Lower leg skin (tissue), 4 donors: Measurements from ENCODE around the gene SLC9A9. TPM values are rescaled to one million over a fixed set of nuclear protein-coding genes. Genes with fewer than 3 reads are reported as not detected.

Experiments
- DNase-seq, 2 donors: peaks; one replicate each; pipeline ENCODE4 v3.0.0-alpha.2; 2019; ENCODE audit warnings: low spot score in 2 of 2
- H3K4me3 ChIP-seq: fragments of 200-600 bp; sonication (generic); 2 replicates; pipeline ENCODE4 v1.5.1; 2017; ENCODE audit warnings: mild to moderate bottlenecking, low read depth; ENCODE audit not compliant: poor library complexity, severe bottlenecking
- POLR2A ChIP-seq, 2 donors: fragments of 450-650 bp; IDR thresholded peaks; one replicate each; pipeline ENCODE4 v1.6.1; 2016 to 2017; ENCODE audit warnings: antibody characterized with exemption in 2 of 2, mild to moderate bottlenecking in 1 of 2, moderate library complexity in 1 of 2
- WGBS, 2 donors: methylation state at CpG; one replicate each; pipeline ENCODE4 v1.1.5; 2018; 5-methylcytosine and 5-hydroxymethylcytosine counted together
- intact Hi-C: fragments of 100-400 bp; cut with DNase I; formaldehyde crosslinking; loops from one replicate; pipeline ENCODE4 v1.15.0; 2023; ENCODE audit warnings: low total_unique reads
- total RNA-seq, 4 donors: library from RNA; depleted of rRNA; stranded (reverse); fragments of >200 nt; gene quantifications; one replicate each; pipeline ENCODE4 v1.1.0, GENCODE V29; 2016
- TF ChIP-seq, protein P1 (sequence below), 3 donors: fragments of 450-650 bp; IDR thresholded peaks; one replicate each; pipeline ENCODE4 v1.5.1; 2016; ENCODE audit warnings: antibody characterized with exemption in 3 of 3, mild to moderate bottlenecking in 3 of 3, moderate library complexity in 2 of 3

SLC9A9 gene
- total RNA-seq, 4 donors from 2014 or later: 14.6 to 40.8 (median 23.7) TPM

DNA sequence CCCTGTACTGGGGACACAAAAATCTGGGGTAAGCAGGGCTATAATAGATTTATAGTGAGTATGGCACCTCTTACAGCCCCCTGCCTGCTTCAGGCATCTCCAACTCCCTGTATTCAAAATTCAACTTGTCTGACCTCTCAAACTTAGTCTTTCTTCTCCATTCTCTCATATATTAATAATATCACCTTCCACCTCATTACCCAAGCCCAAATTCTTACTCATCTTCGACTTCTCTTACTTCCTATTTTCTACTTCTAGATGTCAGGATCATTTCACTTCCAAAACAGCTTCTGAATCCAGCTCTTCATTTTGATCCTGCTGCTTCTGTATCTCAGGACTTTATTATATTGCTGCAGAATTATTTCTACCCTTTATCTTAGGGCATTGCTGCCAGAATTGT is 438.0 kb downstream of the SLC9A9 start:
- intact Hi-C loops: no loop called here
- 79 to 90% methylated on average over 1 of the region's 1 CpG for WGBS, 2 donors
- no peak overlapping the region for H3K4me3 ChIP-seq
- TF ChIP-seq POLR2A (IDR thresholded peaks at IDR 0.05): no peak
- TF ChIP-seq, protein P1, sequence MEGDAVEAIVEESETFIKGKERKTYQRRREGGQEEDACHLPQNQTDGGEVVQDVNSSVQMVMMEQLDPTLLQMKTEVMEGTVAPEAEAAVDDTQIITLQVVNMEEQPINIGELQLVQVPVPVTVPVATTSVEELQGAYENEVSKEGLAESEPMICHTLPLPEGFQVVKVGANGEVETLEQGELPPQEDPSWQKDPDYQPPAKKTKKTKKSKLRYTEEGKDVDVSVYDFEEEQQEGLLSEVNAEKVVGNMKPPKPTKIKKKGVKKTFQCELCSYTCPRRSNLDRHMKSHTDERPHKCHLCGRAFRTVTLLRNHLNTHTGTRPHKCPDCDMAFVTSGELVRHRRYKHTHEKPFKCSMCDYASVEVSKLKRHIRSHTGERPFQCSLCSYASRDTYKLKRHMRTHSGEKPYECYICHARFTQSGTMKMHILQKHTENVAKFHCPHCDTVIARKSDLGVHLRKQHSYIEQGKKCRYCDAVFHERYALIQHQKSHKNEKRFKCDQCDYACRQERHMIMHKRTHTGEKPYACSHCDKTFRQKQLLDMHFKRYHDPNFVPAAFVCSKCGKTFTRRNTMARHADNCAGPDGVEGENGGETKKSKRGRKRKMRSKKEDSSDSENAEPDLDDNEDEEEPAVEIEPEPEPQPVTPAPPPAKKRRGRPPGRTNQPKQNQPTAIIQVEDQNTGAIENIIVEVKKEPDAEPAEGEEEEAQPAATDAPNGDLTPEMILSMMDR (IDR thresholded peaks at IDR 0.05): no peak
- DNase-seq: no peak

DNA sequence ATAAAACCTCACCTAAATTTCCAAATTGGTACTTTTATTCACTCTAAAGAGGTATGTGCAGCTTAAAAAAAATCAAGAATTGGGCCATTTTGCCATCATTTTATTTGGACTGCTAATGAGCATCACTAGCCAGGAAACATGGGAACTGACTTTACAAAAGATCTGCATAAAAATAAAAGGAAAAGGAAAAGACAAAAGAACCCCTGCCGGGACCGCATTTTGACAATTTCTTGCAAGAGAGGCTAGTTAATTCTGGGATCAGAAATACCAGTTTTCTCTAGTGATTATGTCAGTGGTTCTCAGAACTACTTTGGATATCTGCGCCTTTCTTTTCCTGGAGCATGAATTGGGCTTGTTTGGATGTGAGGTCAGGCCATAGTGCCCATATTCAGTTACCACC is 439.5 kb downstream of the SLC9A9 start:
- intact Hi-C loops: no loop called here
- TF ChIP-seq POLR2A (IDR thresholded peaks at IDR 0.05): no peak
- TF ChIP-seq, protein P1 (IDR thresholded peaks at IDR 0.05): no peak
- no peak for DNase-seq
- no peak overlapping the region for H3K4me3 ChIP-seq
- 92 to 98% methylated on average over 3 of the region's 3 CpGs for WGBS, 2 donors

DNA sequence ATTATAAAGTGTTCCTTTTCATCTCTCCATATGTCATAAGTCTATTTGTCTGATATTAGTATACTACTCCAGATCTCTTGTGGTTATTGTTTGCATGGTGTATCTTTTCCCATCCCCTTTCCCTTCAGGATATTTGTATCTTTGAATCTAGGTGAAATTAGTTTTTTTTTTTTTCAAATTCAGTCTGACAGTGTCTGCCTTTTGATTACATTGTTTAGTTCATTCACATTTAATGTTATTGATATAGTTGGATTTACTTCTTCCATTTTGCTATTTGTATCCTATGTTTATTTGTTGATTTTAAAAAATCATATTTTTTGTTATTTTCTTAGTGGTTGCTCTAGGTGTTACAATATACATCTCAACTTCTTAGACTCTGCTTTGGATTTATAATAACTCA is 445.7 kb downstream of the SLC9A9 start:
- TF ChIP-seq POLR2A (IDR thresholded peaks at IDR 0.05): no peak
- TF ChIP-seq, protein P1 (IDR thresholded peaks at IDR 0.05): no peak
- DNase-seq: no peak
- intact Hi-C loops: no loop called here
- no peak overlapping the region for H3K4me3 ChIP-seq

DNA sequence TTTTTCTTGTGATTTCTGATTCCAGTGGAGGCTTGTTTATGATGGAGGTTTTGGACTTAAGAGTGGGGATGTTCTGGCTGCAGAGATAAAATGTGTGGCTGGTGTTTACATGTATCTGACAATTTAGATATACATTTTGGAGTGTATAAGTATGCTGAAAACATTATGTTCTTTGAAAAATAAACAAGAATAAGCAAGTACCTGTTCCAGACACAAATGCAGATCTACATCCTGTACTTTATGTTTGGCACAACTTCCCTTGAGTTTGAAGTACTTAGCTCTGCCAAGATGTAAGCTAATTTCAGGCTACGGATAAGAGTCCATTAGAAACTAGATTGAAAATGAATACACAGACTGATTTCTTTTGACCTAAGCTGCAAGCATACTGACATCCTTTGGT is 451.5 kb downstream of the SLC9A9 start:
- 42 to 64% methylated on average over 1 of the region's 1 CpG for WGBS, 2 donors
- DNase-seq: no peak
- no peak overlapping the region for H3K4me3 ChIP-seq
- intact Hi-C loops: no loop called here
- TF ChIP-seq, protein P1 (IDR thresholded peaks at IDR 0.05): no peak
- no peak for TF ChIP-seq POLR2A (IDR thresholded peaks at IDR 0.05)

DNA sequence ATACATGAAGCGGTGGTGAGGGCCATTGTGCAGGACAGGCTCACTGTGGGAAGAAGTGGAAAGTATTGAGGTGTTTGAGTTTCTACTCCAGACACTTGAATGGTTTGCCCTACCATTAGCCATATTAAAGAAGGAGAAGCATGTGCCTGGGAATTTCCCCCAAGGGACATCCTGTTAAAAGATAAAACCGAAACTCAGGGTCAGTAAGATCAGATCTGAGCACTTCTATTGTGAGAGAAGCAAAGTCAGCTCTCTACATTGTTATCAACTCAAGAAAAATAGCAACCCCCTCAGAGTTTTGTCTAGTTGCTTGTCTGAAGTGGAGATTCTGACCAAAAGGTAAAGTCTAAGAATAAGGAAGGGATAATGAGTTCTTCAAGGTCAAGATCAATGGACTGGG is 458.9 kb downstream of the SLC9A9 start:
- DNase-seq: no peak
- no peak overlapping the region for H3K4me3 ChIP-seq
- intact Hi-C loops: no loop called here
- 91 to 98% methylated on average over 2 of the region's 2 CpGs for WGBS, 2 donors
- TF ChIP-seq, protein P1 (IDR thresholded peaks at IDR 0.05): no peak
- TF ChIP-seq POLR2A (IDR thresholded peaks at IDR 0.05): no peak

DNA sequence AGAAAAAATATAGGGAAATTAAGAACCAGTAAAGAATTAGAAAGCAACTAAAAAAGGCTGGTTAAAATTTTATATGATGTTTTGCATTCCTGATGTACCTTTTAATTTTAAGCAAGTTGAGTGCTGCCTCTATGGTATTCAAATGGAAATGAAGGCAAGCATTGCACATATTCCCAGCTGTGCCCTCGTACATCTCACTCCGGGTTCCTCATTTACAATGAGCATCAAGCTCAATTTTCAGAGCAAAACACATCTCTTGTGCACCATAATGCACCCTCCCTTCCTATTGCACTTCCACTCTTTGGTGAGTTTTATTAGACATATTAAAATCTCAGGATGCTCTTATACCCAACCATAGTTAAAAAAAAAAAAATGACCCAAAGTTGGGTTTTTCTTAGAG is 460.8 kb downstream of the SLC9A9 start:
- intact Hi-C loops: no loop called here
- no peak overlapping the region for H3K4me3 ChIP-seq
- TF ChIP-seq POLR2A (IDR thresholded peaks at IDR 0.05): no peak
- TF ChIP-seq, protein P1 (IDR thresholded peaks at IDR 0.05): no peak
- DNase-seq: no peak
- WGBS, 2 donors: 92 to 95% methylated on average over 2 of the region's 2 CpGs
